ENCODE results near the gene PAQR8.

The PAQR8 gene

GRCh38 chr6:52345311-52345710 lies 16.6 kb upstream of the PAQR8 start:
- H3K4me3 ChIP-seq (ENCODE audit: control insufficient read depth, low read depth, low read length) = no peak overlapping the region
- TF ChIP-seq, protein P1, sequence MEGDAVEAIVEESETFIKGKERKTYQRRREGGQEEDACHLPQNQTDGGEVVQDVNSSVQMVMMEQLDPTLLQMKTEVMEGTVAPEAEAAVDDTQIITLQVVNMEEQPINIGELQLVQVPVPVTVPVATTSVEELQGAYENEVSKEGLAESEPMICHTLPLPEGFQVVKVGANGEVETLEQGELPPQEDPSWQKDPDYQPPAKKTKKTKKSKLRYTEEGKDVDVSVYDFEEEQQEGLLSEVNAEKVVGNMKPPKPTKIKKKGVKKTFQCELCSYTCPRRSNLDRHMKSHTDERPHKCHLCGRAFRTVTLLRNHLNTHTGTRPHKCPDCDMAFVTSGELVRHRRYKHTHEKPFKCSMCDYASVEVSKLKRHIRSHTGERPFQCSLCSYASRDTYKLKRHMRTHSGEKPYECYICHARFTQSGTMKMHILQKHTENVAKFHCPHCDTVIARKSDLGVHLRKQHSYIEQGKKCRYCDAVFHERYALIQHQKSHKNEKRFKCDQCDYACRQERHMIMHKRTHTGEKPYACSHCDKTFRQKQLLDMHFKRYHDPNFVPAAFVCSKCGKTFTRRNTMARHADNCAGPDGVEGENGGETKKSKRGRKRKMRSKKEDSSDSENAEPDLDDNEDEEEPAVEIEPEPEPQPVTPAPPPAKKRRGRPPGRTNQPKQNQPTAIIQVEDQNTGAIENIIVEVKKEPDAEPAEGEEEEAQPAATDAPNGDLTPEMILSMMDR (IDR thresholded peaks at IDR 0.05; ENCODE audit: control insufficient read depth, insufficient read depth, low read depth, low read length, missing control alignments) = no peak
- DNase-seq (ENCODE audit: low read depth) = no peak

DNA sequence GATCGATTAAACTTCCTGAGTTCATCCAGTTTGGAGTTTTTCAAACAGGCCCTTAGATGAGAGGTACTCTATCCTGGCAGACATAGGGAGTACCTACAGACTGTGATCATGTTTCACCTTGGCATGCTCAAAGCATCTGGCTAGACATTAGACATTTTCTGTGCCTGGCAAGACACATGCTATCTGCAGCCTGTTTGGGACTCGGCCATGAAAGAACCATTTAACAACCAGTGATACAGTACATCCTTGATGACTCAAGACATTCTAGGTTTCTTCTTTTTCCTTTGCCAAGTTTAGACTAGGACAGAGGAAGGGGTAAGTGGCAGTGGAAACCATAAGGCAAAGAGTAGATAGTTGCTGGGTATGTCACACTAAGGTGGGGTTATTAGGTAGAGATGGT lies 15.4 kb upstream of the PAQR8 start:
- TF ChIP-seq, protein P1 (IDR thresholded peaks at IDR 0.05; ENCODE audit: control insufficient read depth, insufficient read depth, low read depth, low read length, missing control alignments) = no peak
- H3K4me3 ChIP-seq (ENCODE audit: control insufficient read depth, low read depth, low read length) = no peak overlapping the region
- DNase-seq (ENCODE audit: low read depth) = no peak

DNA sequence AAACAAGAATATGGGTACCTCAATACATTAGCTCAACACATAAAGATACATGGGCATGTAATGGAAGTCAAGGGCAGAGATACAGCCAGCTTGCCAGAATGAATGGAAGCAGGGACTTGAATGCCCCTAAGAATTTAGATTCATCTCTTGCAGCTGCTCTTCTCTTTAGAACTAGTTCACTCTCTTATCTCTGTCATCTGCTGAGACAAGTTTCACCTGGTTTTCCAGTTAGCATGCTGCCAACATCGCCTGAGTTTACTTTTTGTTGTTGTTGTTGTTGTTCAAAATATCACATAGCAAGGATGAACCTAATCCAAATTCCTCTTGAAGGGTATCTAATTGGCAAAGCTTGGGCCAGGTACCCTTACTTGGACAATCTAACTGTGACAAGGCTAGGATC lies 14.1 kb upstream of the PAQR8 start:
- no peak for DNase-seq (ENCODE audit: low read depth)
- no peak overlapping the region for H3K4me3 ChIP-seq (ENCODE audit: control insufficient read depth, low read depth, low read length)
- TF ChIP-seq, protein P1 (IDR thresholded peaks at IDR 0.05; ENCODE audit: control insufficient read depth, insufficient read depth, low read depth, low read length, missing control alignments) = no peak

GRCh38 chr6:52351879-52352238 lies 10.1 kb upstream of the PAQR8 start:
- H3K4me3 ChIP-seq (ENCODE audit: control insufficient read depth, low read depth, low read length) = no peak overlapping the region; the same call in 1 of the 2 replicates
- TF ChIP-seq, protein P1 (IDR thresholded peaks at IDR 0.05; ENCODE audit: control insufficient read depth, insufficient read depth, low read depth, low read length, missing control alignments) = no peak
- no peak for DNase-seq (ENCODE audit: low read depth)

GRCh38 chr6:52352239-52353018 lies 9.5 kb upstream of the PAQR8 start:
- TF ChIP-seq, protein P1 (IDR thresholded peaks at IDR 0.05; ENCODE audit: control insufficient read depth, insufficient read depth, low read depth, low read length, missing control alignments) = no peak
- peak overlapping the region; percentile 20; the same call in 1 of the 2 replicates for H3K4me3 ChIP-seq (ENCODE audit: control insufficient read depth, low read depth, low read length)
- DNase-seq (ENCODE audit: low read depth) = peak; percentile 85

- TF ChIP-seq, protein P1 (IDR thresholded peaks at IDR 0.05; ENCODE audit: control insufficient read depth, insufficient read depth, low read depth, low read length, missing control alignments) = no peak
- no peak for DNase-seq (ENCODE audit: low read depth)
- no peak overlapping the region for H3K4me3 ChIP-seq (ENCODE audit: control insufficient read depth, low read depth, low read length)
Observed at GRCh38 chr6:52356017-52356416, 5.9 kb upstream of the PAQR8 start.
